ENCODE data around the gene INKA2. TPM values are rescaled to one million over a fixed set of nuclear protein-coding genes. Genes with fewer than 3 reads are reported as not detected.

The INKA2 gene
- polyA plus RNA-seq, 1 of the 3 experiments (the other 2 are of a cell fraction): 1.1 TPM

- no peaks in the 10 kb centered on the region for H3K27me3 ChIP-seq (ENCODE audit: insufficient read depth)
- H3K9me2 ChIP-seq: no peaks in the 10 kb centered on the region
- H4K20me1 ChIP-seq (ENCODE audit: insufficient read depth): no peaks in the 10 kb centered on the region; the same call in 1 of the 2 replicates
- POLR2A ChIA-PET: no interaction called here
- H3K4me3 ChIP-seq (ENCODE audit: low read depth in 2 of 2, low read length in 1 of 2): no peak overlapping the region
- peaks cover 33 to 39% of the 10 kb centered on the region in 2 experiments for H3K36me3 ChIP-seq (replicated peaks in 1 of 2; ENCODE audit: control insufficient read depth in 1 of 2, insufficient read depth in 2 of 2, low read length in 1 of 2)
- no peak overlapping the region for H3K4me2 ChIP-seq
- TF ChIP-seq CHD2 (IDR thresholded peaks at IDR 0.05; ENCODE audit: low read length, partially characterized antibody) (no peak), TAF1 (IDR thresholded peaks at IDR 0.05; ENCODE audit: borderline replicate concordance, low read depth, low read length) (no peak), EZH2phosphoT487 (IDR thresholded peaks at IDR 0.05; ENCODE audit: borderline replicate concordance, low read depth) (no peak), RAD21 (IDR thresholded peaks at IDR 0.05; ENCODE audit: low read length) (no peak), GABPA (IDR thresholded peaks at IDR 0.05; ENCODE audit: low read depth) (no peak), MAX (IDR thresholded peaks at IDR 0.05; ENCODE audit: low read depth) (no peak), SMC3 (IDR thresholded peaks at IDR 0.05; ENCODE audit: low read depth, low read length) (no peak), USF1 (IDR thresholded peaks at IDR 0.05; ENCODE audit: borderline replicate concordance, low read depth) (no peak), NFIC (IDR thresholded peaks at IDR 0.05; ENCODE audit: borderline replicate concordance) (no peak), REST (IDR thresholded peaks at IDR 0.05; ENCODE audit: low read depth, low read length) (no peak), FOXM1 (IDR thresholded peaks at IDR 0.05; ENCODE audit: low read depth) (no peak), GATA2 (CRISPR knock-in tag; IDR thresholded peaks at IDR 0.05) (no peak), CTCF (IDR thresholded peaks at IDR 0.05) (no peak), IRF3 (IDR thresholded peaks at IDR 0.05; ENCODE audit: low read depth, low read length) (no peak), USF2 (IDR thresholded peaks at IDR 0.05; ENCODE audit: borderline replicate concordance, low read depth, low read length) (no peak), FOSL2 (IDR thresholded peaks at IDR 0.05; ENCODE audit: borderline replicate concordance, low read depth) (no peak), RXRA (IDR thresholded peaks at IDR 0.05; ENCODE audit: borderline replicate concordance, low read depth) (no peak)
- CTCF ChIA-PET: interaction anchor here (1.1 to 2.0 kb wide), 3 partner anchors 19 to 262 kb away, joined by 4 to 10 read pairs (median 7); no protein-coding TSS in a partner anchor
- DNase-seq: no peak
- H3K9me3 ChIP-seq: no peaks in the 10 kb centered on the region
- H3K4me1 ChIP-seq (ENCODE audit: control insufficient read depth in 1 of 2, insufficient read depth in 2 of 2, low read depth in 1 of 2, low read length in 1 of 2): no peaks in the 10 kb centered on the region
- peaks cover 14% of the 10 kb centered on the region for H3F3A ChIP-seq (replicated peaks; ENCODE audit: insufficient read depth)
- H3K27ac ChIP-seq (ENCODE audit: low read depth in 2 of 2, low read length in 1 of 2): no peak overlapping the region; a peak in 1 of 4 replicates
- 89% methylated on average over 4 of the region's 4 CpGs for WGBS (ENCODE audit: low lambda C conversion rate)
- H3K9ac ChIP-seq: no peak overlapping the region
- peaks cover 3% of the 10 kb centered on the region; the same call in 1 of the 2 replicates for H3K79me2 ChIP-seq (ENCODE audit: insufficient read depth)
- H2AFZ ChIP-seq (ENCODE audit: low read depth): no peak overlapping the region
These were observed 31.7 kb upstream of the INKA2 start for GRCh38 chr1:111770916-111771315.
